Transverse colon (tissue), 4 donors: ENCODE data around the gene PRKCB.

ENCODE experiments used
- CTCF ChIP-seq, 5 experiments: fragments of 200-600 bp in 3 of 5; fragments of 450-650 bp in 2 of 5; sonication (generic) in 3 of 5; IDR thresholded peaks; 1 replicate in 2 of 5; 2 replicates in 3 of 5; pipeline ENCODE4 v1.5.1; 2016 to 2017; ENCODE audit warnings: antibody characterized with exemption in 5 of 5, inconsistent platforms in 3 of 5, mild to moderate bottlenecking in 2 of 5, moderate library complexity in 1 of 5
- POLR2AphosphoS5 ChIP-seq, 3 donors: sonication (generic); formaldehyde crosslinking; IDR thresholded peaks; one replicate each; pipeline ENCODE4 v1.6.1; 2016; ENCODE audit warnings: antibody characterized with exemption in 3 of 3

DNA sequence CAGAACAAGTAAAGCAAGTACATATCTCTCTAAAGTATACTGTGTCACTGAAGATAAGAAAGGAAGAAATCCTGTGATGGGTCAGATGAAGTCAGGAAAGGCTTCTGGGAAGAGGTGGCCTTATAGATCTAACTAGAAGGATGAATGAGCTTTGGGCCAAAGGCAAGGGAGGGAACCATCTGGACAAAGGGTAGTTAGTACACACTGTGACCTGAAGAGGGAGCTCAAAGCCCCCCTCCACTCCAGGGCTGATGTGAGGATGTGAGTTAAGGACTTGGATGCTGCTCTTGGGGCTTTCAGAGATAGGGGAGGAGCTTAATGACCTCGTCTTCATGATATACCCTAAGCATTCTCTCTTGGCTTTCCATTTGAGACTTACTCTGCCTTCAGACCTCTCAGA lies 235.1 kb downstream of the PRKCB start:
- TF ChIP-seq CTCF (IDR thresholded peaks at IDR 0.05): peak in 2 of 5 experiments; percentile 30 to 41
- no peak for TF ChIP-seq POLR2AphosphoS5 (IDR thresholded peaks at IDR 0.05)
